IPS DF 19.7 (cell line): Measurements from ENCODE around the gene FRS2.
"Not testable (repeated sequence)": the region's sequence is repeated elsewhere in the genome, so short reads cannot be mapped to it uniquely, and the experiment has no call there.

ENCODE experiments used
- DNase-seq: peaks from one replicate; pipeline ENCODE4 v3.0.0-alpha.2; 2013; ENCODE audit warnings: low read depth, low spot score

The FRS2 gene

DNA sequence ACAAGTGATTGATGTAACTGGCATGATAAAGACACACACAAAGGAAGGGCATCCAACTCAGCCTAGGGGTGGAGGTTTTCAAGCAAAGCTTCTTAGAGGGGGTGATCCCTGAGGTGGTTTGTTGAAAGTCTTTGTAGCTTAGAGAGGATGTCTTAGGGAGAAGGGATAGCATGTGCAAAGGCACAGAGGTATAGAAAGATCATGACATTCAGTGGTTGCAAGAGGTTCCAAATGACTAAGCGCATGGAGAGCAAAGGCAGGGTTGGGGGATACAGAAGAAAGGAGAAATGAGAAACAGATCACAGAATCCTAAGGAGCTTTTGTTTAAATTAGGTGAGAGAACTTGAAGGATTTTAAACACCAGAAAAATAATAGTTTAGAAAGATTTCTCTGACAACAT is 109.9 kb downstream of the FRS2 start:
- no peak for DNase-seq

DNA sequence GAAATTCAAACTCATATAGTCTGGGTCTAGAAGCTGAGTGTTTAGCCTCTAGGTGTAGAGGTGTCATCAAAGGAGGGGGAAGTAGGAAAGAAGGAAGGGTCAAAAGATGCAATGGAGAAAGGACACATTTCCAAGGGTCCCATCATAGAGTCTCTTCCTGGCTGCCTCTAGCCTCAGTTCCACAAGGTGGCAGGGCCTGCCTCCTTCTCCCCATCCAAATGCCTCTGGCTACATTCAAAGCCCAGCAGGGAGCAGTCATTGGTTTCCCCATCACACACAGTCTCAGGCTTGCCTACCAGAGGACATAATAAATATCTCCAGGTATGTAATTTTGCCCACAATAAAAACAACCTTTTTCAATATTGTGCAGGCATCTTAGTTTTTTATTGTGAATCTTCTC is 113.0 kb downstream of the FRS2 start:
- DNase-seq = no peak

DNA sequence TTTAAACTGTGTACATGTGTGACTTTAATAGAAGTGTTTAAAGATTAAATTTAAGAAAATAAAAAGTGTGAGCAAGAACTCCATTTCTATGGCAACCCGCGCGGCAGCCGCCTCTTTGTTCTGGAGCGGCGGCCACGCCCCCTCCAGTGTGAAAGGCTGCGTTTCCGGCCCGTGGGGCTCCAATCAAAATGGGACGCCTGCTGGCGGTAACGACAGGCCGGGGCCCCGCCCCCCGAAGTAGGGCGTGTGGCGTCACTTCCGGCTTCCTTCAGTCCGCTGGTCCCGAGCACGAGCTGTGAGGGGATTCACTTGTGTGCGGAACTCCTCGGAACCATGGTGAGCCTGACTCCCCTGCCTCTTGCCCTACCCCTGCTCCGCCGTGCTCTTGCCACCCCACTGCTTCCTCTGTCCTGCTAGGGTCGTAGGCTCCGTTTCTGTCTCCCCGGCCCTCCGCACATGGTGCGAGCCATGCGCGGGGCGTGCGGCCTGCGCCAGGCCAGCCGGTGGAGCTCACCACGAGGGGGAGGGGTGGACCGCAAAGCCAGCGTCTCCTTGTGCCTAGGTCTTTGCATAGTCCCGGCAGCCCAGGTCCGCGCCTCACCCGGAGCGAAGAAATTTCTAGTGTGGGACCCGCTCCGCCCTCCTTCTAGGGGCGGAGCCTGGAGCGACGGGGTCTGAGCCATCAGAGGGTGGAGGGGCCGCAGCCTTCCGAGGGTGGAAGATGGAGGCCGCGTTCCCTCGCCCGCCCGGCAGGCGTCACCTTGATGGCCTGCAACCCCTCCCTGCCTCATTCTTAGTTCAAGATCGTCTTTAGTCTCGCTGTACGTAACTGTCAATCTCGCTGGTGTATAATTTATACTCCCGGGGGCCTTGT is 115.2 kb downstream of the FRS2 start, which contains the start of gene CCT2:
Gene CCT2 (plus strand): TSS at position 271 of the 874 bp plus-strand sequence. CDS start 63 bp downstream, at position 334.
- DNase-seq = peak; percentile 88

DNA sequence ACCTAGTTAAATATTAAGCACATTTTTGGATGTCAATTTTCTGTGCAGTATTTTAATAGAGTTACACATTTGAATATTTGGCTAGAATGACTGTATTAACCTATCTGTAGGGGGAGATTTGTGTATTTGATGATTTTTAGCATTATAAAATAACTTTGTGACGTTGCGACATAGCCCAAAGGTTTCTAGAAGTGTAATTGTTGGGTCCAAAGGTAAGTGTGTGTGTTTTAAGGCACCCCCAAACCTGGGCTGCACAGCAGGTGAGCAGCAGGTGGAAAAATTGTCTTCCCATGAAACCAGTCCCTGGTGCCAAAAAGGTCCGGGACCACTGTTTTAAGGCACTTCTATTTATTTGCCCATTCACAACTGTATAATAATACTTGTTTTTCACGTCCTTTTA is 118.3 kb downstream of the FRS2 start:
- no peak for DNase-seq

DNA sequence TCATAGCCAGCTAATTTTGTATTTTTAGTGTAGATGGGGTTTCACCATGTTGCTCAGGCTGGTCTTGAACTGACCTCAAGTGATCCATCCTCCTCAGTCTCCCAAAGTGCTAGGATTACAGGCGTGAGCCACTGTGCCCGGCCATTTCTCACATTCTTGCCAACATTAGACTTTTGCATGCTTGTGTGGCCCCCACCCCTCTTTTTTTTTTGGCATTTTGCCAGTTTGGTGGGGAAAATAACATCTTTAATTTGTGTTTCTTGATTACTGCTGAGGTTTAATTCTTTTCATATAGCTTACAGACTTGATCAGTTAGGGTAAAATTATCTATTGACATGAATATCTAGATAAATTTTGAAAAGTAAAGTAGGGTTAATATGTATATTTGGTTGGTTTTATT is 118.9 kb downstream of the FRS2 start:
- no peak for DNase-seq

DNA sequence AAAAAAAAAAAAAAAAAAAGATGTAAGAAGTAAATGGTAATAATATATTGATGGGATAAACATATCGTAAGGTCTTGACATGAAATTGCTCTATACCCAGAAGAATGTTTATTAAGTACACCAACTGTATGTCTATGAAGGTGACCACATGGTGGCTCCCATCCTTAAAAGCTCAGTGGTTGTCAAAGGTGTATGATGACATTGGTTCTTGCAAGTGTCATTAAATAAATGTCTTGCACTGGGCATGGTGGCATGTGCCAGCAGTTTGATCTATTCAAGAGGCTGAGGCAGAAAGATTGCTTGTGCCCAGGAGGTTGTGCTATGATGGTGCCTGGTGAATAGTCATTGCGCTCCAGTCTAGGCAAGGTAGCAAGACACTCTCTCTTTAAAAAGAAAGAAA is 125.5 kb downstream of the FRS2 start:
- DNase-seq = no peak

DNA sequence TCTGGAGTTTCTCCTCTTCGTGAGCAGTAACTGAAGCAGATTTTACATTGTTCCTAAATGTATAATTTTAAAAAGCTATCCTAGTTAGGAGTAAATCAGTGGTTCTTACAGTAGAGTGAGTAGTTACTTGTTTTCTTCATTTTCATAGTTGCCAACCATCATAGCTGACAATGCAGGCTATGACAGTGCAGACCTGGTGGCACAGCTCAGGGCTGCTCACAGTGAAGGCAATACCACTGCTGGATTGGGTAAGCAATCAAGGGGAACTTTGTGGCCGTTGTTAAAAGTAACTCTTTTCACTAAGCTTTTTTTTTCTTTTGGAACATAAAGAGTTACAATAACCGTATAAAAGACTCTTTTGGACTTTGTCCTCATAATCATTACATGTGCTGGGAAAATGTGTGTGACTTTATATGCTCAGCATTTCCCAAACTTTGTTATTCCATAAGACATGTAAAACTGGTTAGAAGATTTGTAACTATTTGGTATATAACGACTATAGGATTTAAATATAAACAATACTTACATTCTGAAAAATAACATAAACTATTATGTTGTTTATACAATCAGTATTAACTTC is 128.1 kb downstream of the FRS2 start:
- DNase-seq = no peak

DNA sequence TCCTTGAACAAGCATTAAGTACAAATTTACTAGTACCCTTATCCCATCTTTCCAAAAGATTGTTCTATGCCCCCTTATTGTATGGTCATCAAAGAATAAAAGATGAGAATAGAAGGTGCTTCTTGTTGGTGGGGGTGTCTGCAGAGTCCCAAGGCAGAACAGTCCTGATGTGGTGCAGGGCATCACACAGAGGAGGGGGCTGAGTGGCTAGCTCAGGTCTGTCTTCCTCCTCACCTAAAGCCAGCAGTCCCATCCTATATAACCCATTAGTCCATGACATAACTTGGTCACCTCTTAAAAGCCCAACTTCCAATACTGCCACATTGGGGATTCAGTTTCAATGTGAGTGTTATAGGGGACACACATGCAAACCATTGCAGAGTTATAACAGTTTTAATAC is 130.6 kb downstream of the FRS2 start:
- no peak for DNase-seq

DNA sequence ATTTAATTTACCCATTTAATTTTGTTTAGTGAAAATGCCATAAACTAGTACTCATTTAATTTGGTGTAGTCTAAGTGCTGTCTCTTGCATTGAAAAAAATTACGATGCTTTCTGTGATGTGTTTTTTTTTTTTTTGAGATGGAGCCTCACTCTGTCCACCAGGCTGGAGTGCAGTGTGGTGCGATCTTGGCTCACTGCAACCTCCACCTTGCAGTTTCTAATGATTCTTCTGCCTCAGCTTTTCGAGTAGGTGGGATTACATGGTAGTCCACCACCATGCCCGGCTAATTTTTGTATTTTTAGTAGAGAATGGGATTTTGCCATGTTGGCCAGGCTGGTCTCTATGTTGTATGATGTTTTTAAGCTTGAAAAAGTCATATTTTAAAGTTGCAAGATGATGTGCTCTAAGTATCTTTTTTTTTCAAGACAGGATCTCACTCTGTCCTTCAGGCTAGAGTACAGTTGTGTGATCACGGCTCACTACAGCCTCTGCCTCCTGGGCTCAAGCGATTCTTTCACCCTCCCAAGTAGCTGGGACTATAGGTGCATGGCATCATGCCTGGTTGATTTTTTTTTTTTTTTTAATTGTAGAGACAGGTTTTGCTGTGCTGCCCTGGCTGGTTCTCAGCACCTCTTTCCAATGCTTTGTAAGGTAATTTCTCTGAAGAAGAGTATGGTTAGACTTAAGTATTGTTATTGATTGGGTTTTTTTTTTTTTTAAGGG is 131.9 kb downstream of the FRS2 start:
- DNase-seq = no peak

DNA sequence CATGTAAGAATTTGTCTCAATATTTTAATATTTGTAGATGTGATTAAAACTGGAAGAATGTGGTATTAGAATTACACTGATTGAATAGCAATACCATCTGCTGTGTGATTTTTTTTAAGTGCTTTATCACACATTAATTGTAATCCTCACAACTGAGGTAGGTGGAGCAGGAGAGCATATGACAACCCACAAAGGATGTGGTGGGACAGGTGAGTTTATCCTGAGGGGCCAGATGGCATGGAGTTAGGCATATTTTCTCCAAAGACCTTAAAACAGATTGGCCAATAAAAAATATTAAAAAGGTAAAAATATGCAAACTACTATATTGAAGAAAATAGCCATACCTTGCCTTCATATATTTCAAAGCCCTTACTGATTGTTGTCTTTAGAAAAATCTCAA is 132.8 kb downstream of the FRS2 start:
- no peak for DNase-seq

DNA sequence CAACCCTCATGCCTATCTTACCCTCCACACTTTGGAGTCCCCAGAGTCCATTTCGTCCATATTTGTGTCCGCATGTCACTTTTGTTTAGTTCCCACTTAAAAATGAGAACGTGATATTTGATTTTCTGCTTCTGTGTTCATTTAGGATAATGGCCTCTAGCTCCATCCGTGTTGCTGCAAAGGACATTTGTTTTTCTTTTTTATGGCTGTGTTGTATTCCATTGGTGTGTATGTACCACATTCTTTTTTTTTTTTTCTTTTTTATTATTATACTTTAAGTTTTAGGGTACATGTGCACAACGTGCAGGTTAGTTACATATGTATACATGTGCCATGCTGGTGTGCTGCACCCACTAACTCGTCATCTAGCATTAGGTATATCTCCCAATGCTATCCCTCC is 133.4 kb downstream of the FRS2 start:
- DNase-seq = not testable (repeated sequence)

DNA sequence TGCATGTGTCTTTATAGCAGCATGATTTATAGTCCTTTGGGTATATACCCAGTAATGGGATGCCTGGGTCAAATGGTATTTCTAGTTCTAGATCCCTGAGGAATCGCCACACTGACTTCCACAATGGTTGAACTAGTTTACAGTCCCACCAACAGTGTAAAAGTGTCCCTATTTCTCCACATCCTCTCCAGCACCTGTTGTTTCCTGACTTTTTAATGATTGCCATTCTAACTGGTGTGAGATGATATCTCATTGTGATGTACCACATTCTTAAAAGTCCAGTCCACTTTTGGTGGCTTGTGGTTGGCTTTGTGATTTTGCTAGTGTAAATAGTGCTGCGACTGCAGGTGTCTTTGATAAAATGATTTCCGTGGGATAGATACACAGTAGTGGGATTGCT is 134.1 kb downstream of the FRS2 start:
- not testable (repeated sequence) for DNase-seq

DNA sequence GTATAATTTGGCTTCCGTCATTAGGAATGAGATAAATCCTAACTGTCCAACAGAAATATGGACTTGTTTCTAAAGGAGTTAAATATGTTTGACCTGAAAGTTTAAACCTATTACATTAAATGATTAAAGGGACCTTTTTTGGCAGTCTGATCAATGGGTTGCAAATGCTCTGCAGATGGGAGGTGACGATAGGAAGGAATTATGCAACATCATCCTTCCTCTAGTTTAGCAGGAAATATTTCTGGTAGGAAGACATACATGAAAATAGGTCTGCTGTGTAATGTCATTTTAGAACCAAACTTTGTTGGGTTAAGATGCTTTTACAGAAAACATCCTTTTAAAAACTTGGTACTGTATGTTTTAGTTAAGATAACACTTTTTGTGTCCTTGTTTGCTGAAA is 137.9 kb downstream of the FRS2 start:
- DNase-seq = no peak

DNA sequence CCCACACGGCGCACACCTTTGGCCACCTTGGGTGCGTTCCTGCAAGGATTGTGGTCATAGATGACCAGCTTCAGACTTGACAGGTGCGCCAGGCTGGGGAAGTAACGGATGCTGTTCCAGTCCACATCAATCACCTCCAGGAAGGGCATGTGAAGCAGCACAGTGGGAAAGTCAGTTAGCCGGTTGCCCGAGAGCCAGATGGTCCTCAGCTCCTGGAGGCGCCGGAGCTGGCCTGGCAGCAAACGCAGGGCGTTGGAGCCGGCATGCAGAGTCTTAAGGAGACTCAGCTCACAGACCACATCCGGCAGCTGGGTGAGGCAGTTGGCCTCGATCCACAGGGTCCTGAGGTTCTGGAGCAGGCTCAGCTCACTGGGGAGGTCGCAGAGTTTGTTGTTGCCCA is 139.9 kb downstream of the FRS2 start:
- DNase-seq = no peak

DNA sequence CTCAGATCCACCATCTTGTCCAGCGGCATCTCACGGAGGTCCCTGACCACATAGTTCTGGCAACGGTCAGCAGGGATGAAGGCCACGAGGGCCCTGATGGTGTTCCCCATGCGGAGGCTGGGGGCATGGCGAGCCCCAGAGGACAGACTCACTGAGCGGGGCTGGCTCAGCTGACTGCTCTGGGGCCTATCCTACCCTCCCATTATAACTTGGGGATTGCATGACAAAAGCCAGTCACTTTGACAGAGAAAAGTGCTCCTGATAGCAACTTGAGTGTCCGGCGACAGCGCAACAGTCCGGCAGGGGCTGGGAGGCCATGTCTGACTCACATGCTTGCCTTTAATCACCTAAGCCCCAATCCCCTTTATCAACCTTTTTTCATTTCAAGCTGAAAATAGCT is 140.5 kb downstream of the FRS2 start, which contains the start of gene LRRC10:
Gene LRRC10 (minus strand): TSS at position 179 of the 400 bp plus-strand sequence. CDS start 69 bp downstream, at position 110.
- DNase-seq = no peak

DNA sequence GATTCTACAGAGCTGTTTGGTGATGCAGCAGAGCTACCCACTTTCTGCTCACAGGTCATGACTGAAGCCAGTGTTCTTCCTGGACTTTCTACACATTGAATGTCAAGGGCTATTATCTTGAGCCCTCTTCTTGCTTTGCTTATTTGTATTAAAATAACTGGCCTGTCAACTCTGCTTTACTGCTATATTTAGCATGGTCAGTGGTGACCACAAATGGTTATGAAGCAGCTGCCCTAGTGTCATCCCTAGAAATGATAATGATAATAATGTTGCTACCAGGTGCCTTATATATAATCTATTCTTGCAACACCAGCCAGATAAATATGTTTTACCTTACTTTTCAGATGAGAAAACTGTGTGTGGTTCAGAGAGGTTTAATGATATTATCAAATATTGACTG is 143.2 kb downstream of the FRS2 start:
- no peak for DNase-seq

DNA sequence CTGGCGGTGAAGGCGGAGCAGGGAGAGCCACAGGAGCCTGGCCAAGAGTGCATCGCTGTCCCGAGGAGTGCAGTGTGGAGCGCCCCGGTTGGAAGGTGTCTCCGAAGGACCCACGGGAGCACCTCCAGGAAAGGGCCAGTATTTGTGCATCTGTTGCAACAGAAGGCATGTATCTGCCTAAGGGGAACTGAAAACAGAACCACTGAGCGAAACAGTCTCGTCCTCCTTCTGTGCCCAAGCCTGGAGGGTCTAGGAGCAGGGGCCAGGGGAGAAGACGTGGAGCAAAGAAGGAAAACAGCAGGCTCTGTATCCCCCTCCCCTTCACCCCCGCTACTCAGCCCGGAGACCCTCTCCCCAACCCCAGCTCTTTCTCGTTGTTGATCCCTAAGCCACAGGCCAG is 145.8 kb downstream of the FRS2 start:
- DNase-seq = no peak

DNA sequence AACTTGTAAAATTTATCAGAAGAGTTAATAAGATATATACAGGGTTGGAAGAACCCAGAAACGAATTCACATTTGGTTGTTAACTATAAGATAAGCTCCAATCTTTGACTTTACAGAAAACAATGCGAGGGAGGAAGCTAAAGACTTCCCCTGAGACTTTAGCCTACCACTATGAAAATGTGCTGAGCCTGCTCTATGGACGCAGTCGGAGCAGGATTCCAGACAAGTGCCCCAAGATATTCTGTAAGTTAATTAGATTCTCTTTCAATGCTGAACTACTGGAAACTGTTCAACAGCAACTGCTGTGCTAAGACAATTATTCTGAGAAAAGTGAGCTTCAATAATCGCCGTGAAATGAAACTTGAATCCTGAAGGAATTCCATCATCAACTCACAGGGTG is 148.9 kb downstream of the FRS2 start:
- no peak for DNase-seq

DNA sequence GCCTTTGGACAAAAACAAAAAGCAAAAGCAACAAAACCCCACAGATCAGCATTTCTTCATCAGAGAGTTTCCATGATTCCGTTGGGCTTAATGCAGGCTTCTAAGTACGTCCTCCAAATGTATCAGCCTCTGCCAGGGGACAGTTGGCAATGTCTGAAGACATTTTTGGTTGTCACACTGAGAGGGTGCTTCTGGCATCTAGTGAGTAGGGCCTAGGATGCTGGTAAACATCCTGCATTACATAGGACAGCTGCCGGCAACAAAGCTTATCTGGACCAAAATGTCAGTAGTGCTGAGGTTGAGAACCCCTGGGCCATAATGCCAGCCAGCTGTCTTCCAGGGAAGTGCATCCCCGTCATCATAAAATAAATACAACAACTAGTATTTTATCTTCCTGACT is 149.9 kb downstream of the FRS2 start:
- DNase-seq = no peak

DNA sequence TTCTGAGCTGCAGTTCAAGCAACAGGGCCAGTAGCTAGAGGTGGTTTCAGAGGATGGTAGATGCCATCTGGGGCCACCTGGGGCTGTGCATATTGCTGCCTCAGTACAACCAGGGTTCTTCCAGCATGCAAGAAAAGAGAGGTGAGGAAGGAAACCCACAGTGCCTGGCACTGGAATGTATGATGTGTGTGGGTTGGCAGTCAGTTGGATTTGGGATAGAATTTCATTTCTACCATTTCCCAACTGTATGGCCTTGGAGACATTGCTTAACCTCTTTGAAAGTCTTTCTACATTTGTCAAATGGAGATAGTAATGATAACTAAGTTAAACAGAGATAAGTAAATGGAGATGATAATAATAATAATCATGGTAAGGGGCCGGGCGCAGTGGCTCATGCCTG is 150.7 kb downstream of the FRS2 start:
- DNase-seq = no peak

DNA sequence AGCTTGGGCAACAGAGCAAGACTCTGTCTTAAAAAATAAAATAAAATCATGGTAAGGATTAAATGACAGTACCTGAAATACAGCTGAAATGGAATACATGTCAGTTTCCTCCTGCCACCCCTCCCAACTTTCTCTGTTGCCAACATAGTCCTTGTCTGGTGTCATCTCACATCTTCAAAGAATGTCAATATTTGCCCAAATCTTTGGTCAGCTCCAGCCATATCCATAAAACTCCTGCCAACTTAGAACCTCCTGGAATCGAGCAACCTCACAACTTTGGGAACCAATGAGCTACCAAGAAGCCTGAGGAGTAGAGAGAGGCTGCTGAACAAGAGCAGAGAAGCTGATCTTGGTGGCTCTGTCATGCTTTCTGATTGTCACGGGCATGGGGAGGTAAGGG is 151.4 kb downstream of the FRS2 start:
- DNase-seq = no peak

DNA sequence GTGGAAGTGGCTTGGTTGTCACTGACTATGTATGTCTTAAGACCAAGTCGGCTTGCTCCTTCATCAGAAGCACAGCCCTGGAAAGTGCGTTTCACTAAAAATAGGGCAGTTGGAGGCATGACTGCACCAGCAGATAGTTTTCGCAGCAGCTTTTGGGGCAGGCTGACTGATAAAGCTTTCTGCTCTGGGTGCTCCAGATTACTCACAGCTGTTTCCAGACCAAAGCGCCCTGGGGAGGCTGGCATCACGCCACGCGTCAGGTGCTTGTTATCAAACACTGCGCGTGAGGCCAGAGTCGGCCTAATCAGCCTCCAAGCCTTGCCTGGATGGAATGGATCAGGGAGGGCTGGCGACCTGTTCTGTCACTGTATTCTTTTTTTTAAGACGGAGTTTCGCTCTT is 153.8 kb downstream of the FRS2 start:
- DNase-seq = no peak

DNA sequence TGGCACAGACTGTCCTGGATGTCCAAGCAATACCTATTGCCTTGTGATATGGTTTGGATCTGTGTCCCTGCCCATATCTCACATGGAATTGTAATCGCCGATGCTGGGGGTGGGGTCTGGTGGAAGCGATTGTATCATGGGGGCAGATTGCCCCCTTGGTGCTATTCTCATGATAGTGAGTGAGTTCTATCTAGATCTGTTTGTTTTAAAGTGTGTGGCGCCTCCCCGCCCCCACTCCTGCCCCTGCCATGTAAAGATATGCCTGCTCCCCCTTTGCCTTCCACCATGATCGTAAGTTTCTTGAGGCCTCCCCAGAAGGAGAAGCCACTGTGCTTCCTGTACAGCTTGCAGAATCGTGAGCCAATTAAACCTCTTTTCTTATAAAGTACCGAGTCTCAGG is 157.3 kb downstream of the FRS2 start:
- no peak for DNase-seq
